Activated naive CD4-positive, alpha-beta T cell treated with anti-CD3 and anti-CD28 coated beads, Interleukin-2, amount 50 U/mL, for 72 hours (primary cell): ENCODE measurements around the gene HIRA. TPM values are rescaled to one million over a fixed set of nuclear protein-coding genes. Genes with fewer than 3 reads are reported as not detected.
"Not testable (repeated sequence)": the region's sequence is repeated elsewhere in the genome, so short reads cannot be mapped to it uniquely, and the experiment has no call there.

Source experiments
- ATAC-seq, 2 donors: fragments of 150-1000 bp; cut with Tn5 transposase; 2 replicates each; pipeline ENCODE4 v1.10.0; 2021; ENCODE audit warnings: mild to moderate bottlenecking in 2 of 2, moderate library complexity in 2 of 2
- DNase-seq, 2 donors: peaks; one replicate each; pipeline ENCODE4 v3.0.0; 2021 to 2022; ENCODE audit warnings: low spot score in 2 of 2
- H3K27ac Mint-ChIP-seq, 2 donors: one replicate each; pipeline ENCODE4 v1.8.0; 2022; ENCODE audit warnings: mild to moderate bottlenecking in 2 of 2, mixed read lengths in 2 of 2
- H3K36me3 Mint-ChIP-seq, 2 donors: one replicate each; pipeline ENCODE4 v1.8.0; 2022; ENCODE audit warnings: mixed read lengths in 2 of 2
- H3K9me3 Mint-ChIP-seq, 2 donors: one replicate each; pipeline ENCODE4 v1.8.0; 2022; ENCODE audit warnings: mixed read lengths in 2 of 2
- total RNA-seq, 2 donors: library from RNA; stranded (reverse); gene quantifications; one replicate each; pipeline ENCODE4 v1.2.3, GENCODE V29; 2022

Gene HIRA
- total RNA-seq, 2 donors from 2014 or later: 18.1 to 37.0 TPM

- Mint-ChIP-seq H3K27ac (peak overlapping the region; percentile 36 to 92), H3K36me3 (peaks cover 16 to 21% of the 10 kb centered on the region in 2 donors), H3K9me3 (no peaks in the 10 kb centered on the region)
- ATAC-seq (no peak), DNase-seq (no peak)
Observed at GRCh38 chr22:19350476-19350859, 81.1 kb downstream of the HIRA start.

GRCh38 chr22:19349778-19350475, 81.6 kb downstream of the HIRA start:
- Mint-ChIP-seq H3K27ac (peak overlapping the region; percentile 17 to 36), H3K36me3 (peaks cover 21% of the 10 kb centered on the region in 2 donors), H3K9me3 (no peaks in the 10 kb centered on the region)
- no peak for ATAC-seq
- no peak for DNase-seq

- H3K36me3 Mint-ChIP-seq: peaks cover 39 to 48% of the 10 kb centered on the region in 2 donors
- peaks cover 0 to 2% of the 10 kb centered on the region in 2 donors for H3K9me3 Mint-ChIP-seq
- H3K27ac Mint-ChIP-seq: peak overlapping the region in 1 of 2 donors; percentile 15
- ATAC-seq (no peak), DNase-seq (no peak)
Observed at GRCh38 chr22:19346677-19347265, 84.8 kb downstream of the HIRA start.

- H3K27ac Mint-ChIP-seq: no peak overlapping the region
- ATAC-seq: no peak
Observed at GRCh38 chr22:19344420-19344819, 87.1 kb downstream of the HIRA start.

GRCh38 chr22:19343470-19343869, 88.1 kb downstream of the HIRA start:
- DNase-seq: no peak
- Mint-ChIP-seq H3K27ac (no peak overlapping the region), H3K9me3 (peaks cover 22% of the 10 kb centered on the region in 2 donors), H3K36me3 (peaks cover 54 to 71% of the 10 kb centered on the region in 2 donors)
- no peak for ATAC-seq

More at GRCh38 chr22:19344420-19344819, 87.1 kb downstream of the HIRA start:
- no peak for DNase-seq
- peaks cover 15 to 16% of the 10 kb centered on the region in 2 donors for H3K9me3 Mint-ChIP-seq
- peaks cover 45 to 62% of the 10 kb centered on the region in 2 donors for H3K36me3 Mint-ChIP-seq

- no peak for DNase-seq
- H3K9me3 Mint-ChIP-seq: peaks cover 33 to 34% of the 10 kb centered on the region in 2 donors
- H3K36me3 Mint-ChIP-seq: peaks cover 73 to 91% of the 10 kb centered on the region in 2 donors
- no peak overlapping the region for H3K27ac Mint-ChIP-seq
- ATAC-seq: no peak
Observed at GRCh38 chr22:19341500-19341899, 90.0 kb downstream of the HIRA start.

- ATAC-seq (no peak), DNase-seq (no peak)
- Mint-ChIP-seq H3K9me3 (peaks cover 44 to 49% of the 10 kb centered on the region in 2 donors), H3K27ac (no peak overlapping the region), H3K36me3 (peaks cover 82 to 88% of the 10 kb centered on the region in 2 donors)
Observed at GRCh38 chr22:19337137-19337536, 94.4 kb downstream of the HIRA start.

- H3K27ac Mint-ChIP-seq: no peak overlapping the region
- peaks cover 83 to 86% of the 10 kb centered on the region in 2 donors for H3K36me3 Mint-ChIP-seq
- DNase-seq (no peak), ATAC-seq (no peak)
- H3K9me3 Mint-ChIP-seq: peaks cover 38 to 46% of the 10 kb centered on the region in 2 donors
Observed at GRCh38 chr22:19336133-19337075, 95.1 kb downstream of the HIRA start.

GRCh38 chr22:19331975-19332374, 99.6 kb downstream of the HIRA start:
- Mint-ChIP-seq H3K9me3 (peaks cover 16 to 23% of the 10 kb centered on the region in 2 donors), H3K36me3 (peaks cover 66 to 71% of the 10 kb centered on the region in 2 donors), H3K27ac (no peak overlapping the region)
- ATAC-seq (no peak), DNase-seq (no peak)

- DNase-seq (no peak), ATAC-seq (no peak)
- H3K36me3 Mint-ChIP-seq: peaks cover 61 to 66% of the 10 kb centered on the region in 2 donors
- H3K9me3 Mint-ChIP-seq: peaks cover 16 to 19% of the 10 kb centered on the region in 2 donors
- no peak overlapping the region for H3K27ac Mint-ChIP-seq
Observed at GRCh38 chr22:19331474-19331873, 100.1 kb downstream of the HIRA start.

GRCh38 chr22:19330865-19331418, 100.6 kb downstream of the HIRA start:
- Mint-ChIP-seq H3K27ac (no peak overlapping the region), H3K9me3 (peaks cover 14 to 15% of the 10 kb centered on the region in 2 donors), H3K36me3 (peaks cover 56 to 61% of the 10 kb centered on the region in 2 donors)
- DNase-seq: no peak
- no peak for ATAC-seq

GRCh38 chr22:19330205-19330604, 101.3 kb downstream of the HIRA start:
- DNase-seq: not testable (repeated sequence)
- H3K36me3 Mint-ChIP-seq: peaks cover 49 to 53% of the 10 kb centered on the region in 2 donors

GRCh38 chr22:19329454-19329853, 102.1 kb downstream of the HIRA start:
- DNase-seq (no peak), ATAC-seq (no peak)
- Mint-ChIP-seq H3K27ac (no peak overlapping the region), H3K9me3 (peaks cover 4 to 6% of the 10 kb centered on the region in 2 donors), H3K36me3 (peaks cover 44 to 47% of the 10 kb centered on the region in 2 donors)

More at GRCh38 chr22:19330205-19330604, 101.3 kb downstream of the HIRA start:
- ATAC-seq, H3K27ac Mint-ChIP-seq: not testable (repeated sequence)
- H3K9me3 Mint-ChIP-seq: peaks cover 8 to 10% of the 10 kb centered on the region in 2 donors

- H3K36me3 Mint-ChIP-seq: peaks cover 17 to 21% of the 10 kb centered on the region in 2 donors
- ATAC-seq (no peak), DNase-seq (no peak)
- no peak overlapping the region for H3K27ac Mint-ChIP-seq
- H3K9me3 Mint-ChIP-seq: peaks cover 4 to 6% of the 10 kb centered on the region in 2 donors
Observed at GRCh38 chr22:19325296-19325948, 106.1 kb downstream of the HIRA start.

GRCh38 chr22:19323420-19323819, 108.1 kb downstream of the HIRA start:
- ATAC-seq: not testable (repeated sequence)

GRCh38 chr22:19321757-19322156, 109.8 kb downstream of the HIRA start:
- ATAC-seq: no peak

More at GRCh38 chr22:19323420-19323819, 108.1 kb downstream of the HIRA start:
- not testable (repeated sequence) for H3K27ac Mint-ChIP-seq, DNase-seq, H3K9me3 Mint-ChIP-seq
- peaks cover 8 to 13% of the 10 kb centered on the region in 2 donors for H3K36me3 Mint-ChIP-seq

More at GRCh38 chr22:19321757-19322156, 109.8 kb downstream of the HIRA start:
- Mint-ChIP-seq H3K27ac (peak overlapping the region in 1 of 2 donors; percentile 61), H3K36me3 (peaks cover 9 to 15% of the 10 kb centered on the region in 2 donors), H3K9me3 (peaks cover 6 to 8% of the 10 kb centered on the region in 2 donors)
- DNase-seq: no peak
